Hepatocyte (in vitro differentiated cells): ENCODE results near the gene MARS2. TPM values are rescaled to one million over a fixed set of nuclear protein-coding genes. Genes with fewer than 3 reads are reported as not detected.
"Not testable (repeated sequence)": the region's sequence is repeated elsewhere in the genome, so short reads cannot be mapped to it uniquely, and the experiment has no call there.

Source experiments
- DNase-seq: peaks from one replicate; pipeline ENCODE4 v3.0.0-alpha.2; 2016; ENCODE audit warnings: low spot score
- H2AFZ ChIP-seq: fragments of 200-600 bp; sonication (generic); 2 replicates; pipeline ENCODE4 v1.6.0; 2016; ENCODE audit warnings: antibody characterized with exemption, mild to moderate bottlenecking
- H3K27ac ChIP-seq: fragments of 200-600 bp; sonication (generic); 2 replicates; pipeline ENCODE4 v1.5.1; 2016; ENCODE audit warnings: mild to moderate bottlenecking
- H3K27me3 ChIP-seq: fragments of 200-600 bp; sonication (generic); 2 replicates; pipeline ENCODE4 v1.6.1; 2016
- H3K36me3 ChIP-seq: fragments of 200-600 bp; sonication (generic); replicated peaks from 2 replicates; pipeline ENCODE4 v1.5.1; 2016; ENCODE audit warnings: low read depth; ENCODE audit not compliant: insufficient read depth
- H3K4me1 ChIP-seq: fragments of 200-600 bp; sonication (generic); 2 replicates; pipeline ENCODE4 v1.5.1; 2016; ENCODE audit warnings: mild to moderate bottlenecking, moderate library complexity; ENCODE audit not compliant: insufficient read depth
- H3K4me2 ChIP-seq: fragments of 200-600 bp; sonication (generic); 2 replicates; pipeline ENCODE4 v1.6.0; 2016
- H3K4me3 ChIP-seq: fragments of 200-600 bp; sonication (generic); 2 replicates; pipeline ENCODE4 v1.5.1; 2016; ENCODE audit warnings: mild to moderate bottlenecking
- H3K79me2 ChIP-seq: fragments of 200-600 bp; sonication (generic); 2 replicates; pipeline ENCODE4 v1.6.0; 2017; ENCODE audit warnings: mild to moderate bottlenecking
- H3K9me2 ChIP-seq: fragments of 200-600 bp; sonication (generic); replicated peaks from 2 replicates; pipeline ENCODE4 v1.6.0; 2017; ENCODE audit warnings: mild to moderate bottlenecking; ENCODE audit not compliant: insufficient read depth
- H3K9me3 ChIP-seq: fragments of 200-600 bp; sonication (generic); 2 replicates; pipeline ENCODE4 v1.5.1; 2016; ENCODE audit warnings: low read depth, mild to moderate bottlenecking
- H4K20me1 ChIP-seq: fragments of 200-600 bp; sonication (generic); 2 replicates; pipeline ENCODE4 v1.6.0; 2016; ENCODE audit warnings: mild to moderate bottlenecking; ENCODE audit not compliant: insufficient read depth, poor library complexity, severe bottlenecking
- CTCF ChIP-seq: fragments of 200-600 bp; sonication (generic); IDR thresholded peaks from 2 replicates; pipeline ENCODE4 v1.5.1; 2016; ENCODE audit warnings: antibody characterized with exemption, mild to moderate bottlenecking; ENCODE audit not compliant: poor library complexity
- EZH2 ChIP-seq: fragments of 200-600 bp; sonication (generic); IDR thresholded peaks from 2 replicates; pipeline ENCODE4 v1.6.1; 2016; ENCODE audit warnings: antibody characterized with exemption, mild to moderate bottlenecking, borderline replicate concordance
- EZH2phosphoT487 ChIP-seq: fragments of 200-600 bp; sonication (generic); IDR thresholded peaks from one replicate; pipeline ENCODE4 v1.6.1; 2018; ENCODE audit warnings: antibody characterized with exemption, mild to moderate bottlenecking, low read depth, moderate library complexity; ENCODE audit not compliant: unreplicated experiment, severe bottlenecking
- WGBS: methylation state at CpG from one replicate; pipeline ENCODE4 v1.1.6; 2016; ENCODE audit warnings: low lambda C conversion rate; ENCODE audit errors: missing lambda C conversion rate; 5-methylcytosine and 5-hydroxymethylcytosine counted together
- polyA plus RNA-seq: library from polyadenylated mRNA; unstranded; fragments of >200 nt; fragmentation: Nextera tagmentation; extraction: Ambion mirVana; gene quantifications from 2 replicates; pipeline ENCODE4 v1.2.1, GENCODE V29; 2016
- total RNA-seq: library from RNA; depleted of rRNA; stranded (reverse); fragments of >200 nt; gene quantifications from 2 replicates; pipeline ENCODE4 v1.2.3, GENCODE V29; 2014

MARS2 gene
- total and polyA plus RNA-seq, 2 experiments from 2014 or later, result 6.3 to 7.8 TPM

GRCh38 chr2:197727011-197727410, 21.8 kb downstream of the MARS2 start:
- H3K79me2 ChIP-seq, result no peaks in the 10 kb centered on the region
- no peak overlapping the region for H3K4me3 ChIP-seq
- no peaks in the 10 kb centered on the region for H3K27me3 ChIP-seq
- no peaks in the 10 kb centered on the region for H3K4me1 ChIP-seq
- H3K4me2 ChIP-seq, result no peak overlapping the region
- H3K9me3 ChIP-seq, result no peaks in the 10 kb centered on the region
- no peak overlapping the region for H3K27ac ChIP-seq
- H2AFZ ChIP-seq, result no peak overlapping the region
- H3K36me3 ChIP-seq, result no peaks in the 10 kb centered on the region
- no peaks in the 10 kb centered on the region for H3K9me2 ChIP-seq
- DNase-seq, result no peak
- H4K20me1 ChIP-seq, result no peaks in the 10 kb centered on the region
- TF ChIP-seq EZH2phosphoT487, result no peak
- no peak for TF ChIP-seq EZH2
- TF ChIP-seq CTCF, result no peak

- 95% methylated on average over 30 of the region's 32 CpGs for WGBS
- not testable (repeated sequence) for H3K79me2 ChIP-seq, H2AFZ ChIP-seq, H3K9me3 ChIP-seq, DNase-seq, H3K27me3 ChIP-seq, H3K4me2 ChIP-seq, H3K36me3 ChIP-seq, H4K20me1 ChIP-seq, H3K4me3 ChIP-seq, H3K4me1 ChIP-seq, H3K9me2 ChIP-seq, H3K27ac ChIP-seq
These were observed 23.7 kb downstream of the MARS2 start for GRCh38 chr2:197728555-197729544.

- no peaks in the 10 kb centered on the region for H3K4me1 ChIP-seq
- H3K4me2 ChIP-seq, result no peak overlapping the region
- TF ChIP-seq EZH2 (no peak), CTCF (no peak), EZH2phosphoT487 (no peak)
- H3K79me2 ChIP-seq, result no peaks in the 10 kb centered on the region
- DNase-seq, result no peak
- H3K4me3 ChIP-seq, result no peak overlapping the region
- no peaks in the 10 kb centered on the region for H4K20me1 ChIP-seq
- H3K36me3 ChIP-seq, result no peaks in the 10 kb centered on the region
- no peak overlapping the region for H2AFZ ChIP-seq
- no peaks in the 10 kb centered on the region for H3K27me3 ChIP-seq
- H3K9me3 ChIP-seq, result no peaks in the 10 kb centered on the region
- H3K27ac ChIP-seq, result no peak overlapping the region
- no peaks in the 10 kb centered on the region for H3K9me2 ChIP-seq
These were observed 35.0 kb downstream of the MARS2 start for GRCh38 chr2:197740200-197740599.

Other genes with a start within 250 kb of the MARS2 start
- 327 and 339 TPM in 2 replicates for gene HSPD1, start 205.5 kb upstream of the MARS2 start, total RNA-seq
- 293 and 309 TPM in 2 replicates for gene HSPD1, start 205.5 kb upstream of the MARS2 start, polyA plus RNA-seq
- gene HSPE1, start 205.0 kb upstream of the MARS2 start, total RNA-seq, result 146 and 194 TPM in 2 replicates
- gene HSPE1, start 205.0 kb upstream of the MARS2 start, polyA plus RNA-seq, result 348 and 360 TPM in 2 replicates
- 44.0 and 50.1 TPM in 2 replicates for gene MOB4, start 189.3 kb upstream of the MARS2 start, total RNA-seq
- gene MOB4, start 189.3 kb upstream of the MARS2 start, polyA plus RNA-seq, result 42.2 and 44.1 TPM in 2 replicates
- gene RFTN2, start 29.8 kb upstream of the MARS2 start, total RNA-seq, result 8.1 and 8.7 TPM in 2 replicates
- gene RFTN2, start 29.8 kb upstream of the MARS2 start, polyA plus RNA-seq, result 2.0 and 2.3 TPM in 2 replicates
- not detected in 2 replicates for gene BOLL, start 80.0 kb downstream of the MARS2 start, total RNA-seq
- not detected in 2 replicates for gene BOLL, start 80.0 kb downstream of the MARS2 start, polyA plus RNA-seq
- 2.2 and 2.4 TPM in 2 replicates for gene PLCL1, start 99.2 kb downstream of the MARS2 start, total RNA-seq
- 0.37 and 0.43 TPM in 2 replicates for gene PLCL1, start 99.2 kb downstream of the MARS2 start, polyA plus RNA-seq